RWPE1 (cell line): Measurements from ENCODE around the gene DMXL2.
"Not testable (repeated sequence)": the region's sequence is repeated elsewhere in the genome, so short reads cannot be mapped to it uniquely, and the experiment has no call there.

Source experiments
- CTCF ChIA-PET: fragments of 350-600 bp; sonication (Branson Sonifier 250); formaldehyde crosslinking; extraction: SDS; loops from one replicate; lab custom pipeline; 2021; lab: Yijun Ruan, JAX
- POLR2A ChIA-PET: fragments of 400-600 bp; formaldehyde crosslinking; extraction: SDS; loops from one replicate; lab custom pipeline; 2020; ENCODE audit warnings: antibody characterized with exemption; ENCODE audit not compliant: low non-redundant PET; lab: Yijun Ruan, JAX
- DNase-seq: peaks from one replicate; pipeline ENCODE4 v3.0.0; 2012; ENCODE audit warnings: low spot score
- H3K27ac ChIP-seq: fragments of 450-650 bp; 2 replicates; pipeline ENCODE4 v1.5.1; 2017
- TF ChIP-seq, protein P1 (sequence below): fragments of 450-650 bp; conservative IDR thresholded peaks from 2 replicates; pipeline ENCODE4 v1.5.1; 2017; ENCODE audit warnings: low read depth, mild to moderate bottlenecking

DMXL2 gene

DNA sequence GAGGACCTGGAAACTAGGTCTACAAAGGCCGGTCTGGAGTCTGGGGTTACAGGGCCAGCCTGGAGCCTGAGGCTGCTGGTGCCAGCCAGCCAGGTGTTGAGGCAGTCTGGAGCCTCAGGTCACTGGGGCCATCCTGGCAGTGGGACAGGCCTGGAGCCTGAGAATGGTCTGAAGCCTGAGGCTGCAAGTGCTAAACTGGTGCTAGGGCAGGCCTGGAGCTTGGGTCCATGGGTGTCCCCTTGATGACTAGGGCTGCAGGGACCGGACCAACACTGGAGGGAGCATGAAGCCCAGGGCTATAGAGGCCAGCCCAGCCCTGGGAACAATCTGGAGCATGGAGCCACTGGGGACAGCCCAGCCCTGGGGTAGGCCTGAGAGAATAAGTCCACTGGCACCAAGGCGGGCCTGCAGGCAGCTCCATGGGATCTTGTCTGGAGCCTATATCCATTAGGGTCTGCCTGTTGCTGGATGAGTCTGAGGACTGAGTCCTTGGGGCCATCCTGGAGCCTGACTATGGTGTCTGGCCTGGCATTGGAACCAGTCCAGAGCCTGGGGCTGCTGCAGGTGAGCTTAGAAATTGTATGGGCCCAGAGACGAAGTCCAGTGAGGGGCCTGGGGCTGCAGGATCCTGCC lies 179.2 kb downstream of the DMXL2 start:
- TF ChIP-seq, protein P1, sequence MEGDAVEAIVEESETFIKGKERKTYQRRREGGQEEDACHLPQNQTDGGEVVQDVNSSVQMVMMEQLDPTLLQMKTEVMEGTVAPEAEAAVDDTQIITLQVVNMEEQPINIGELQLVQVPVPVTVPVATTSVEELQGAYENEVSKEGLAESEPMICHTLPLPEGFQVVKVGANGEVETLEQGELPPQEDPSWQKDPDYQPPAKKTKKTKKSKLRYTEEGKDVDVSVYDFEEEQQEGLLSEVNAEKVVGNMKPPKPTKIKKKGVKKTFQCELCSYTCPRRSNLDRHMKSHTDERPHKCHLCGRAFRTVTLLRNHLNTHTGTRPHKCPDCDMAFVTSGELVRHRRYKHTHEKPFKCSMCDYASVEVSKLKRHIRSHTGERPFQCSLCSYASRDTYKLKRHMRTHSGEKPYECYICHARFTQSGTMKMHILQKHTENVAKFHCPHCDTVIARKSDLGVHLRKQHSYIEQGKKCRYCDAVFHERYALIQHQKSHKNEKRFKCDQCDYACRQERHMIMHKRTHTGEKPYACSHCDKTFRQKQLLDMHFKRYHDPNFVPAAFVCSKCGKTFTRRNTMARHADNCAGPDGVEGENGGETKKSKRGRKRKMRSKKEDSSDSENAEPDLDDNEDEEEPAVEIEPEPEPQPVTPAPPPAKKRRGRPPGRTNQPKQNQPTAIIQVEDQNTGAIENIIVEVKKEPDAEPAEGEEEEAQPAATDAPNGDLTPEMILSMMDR = no peak
- ChIA-PET POLR2A (no interaction called here), CTCF (no interaction called here)
- DNase-seq = no peak
- no peak overlapping the region for H3K27ac ChIP-seq

DNA sequence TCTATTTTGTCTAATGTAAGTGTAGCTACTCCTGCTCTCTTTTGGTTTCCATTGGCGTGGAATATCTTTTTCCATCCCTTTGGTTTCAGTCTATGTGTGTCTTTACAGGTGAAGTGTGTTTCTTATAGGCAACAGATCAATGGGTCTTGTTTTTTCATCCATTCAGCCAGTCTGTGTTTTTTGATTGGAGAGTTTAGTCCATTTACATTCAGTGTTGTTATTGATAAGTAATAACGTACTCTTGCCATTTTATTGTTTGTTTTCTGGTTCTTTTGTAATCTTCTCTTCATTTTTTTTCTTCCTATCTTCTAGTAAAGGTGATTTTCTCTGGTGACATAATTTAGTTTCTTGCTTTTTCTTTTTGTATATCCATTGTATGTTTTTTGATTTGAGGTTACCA lies 184.0 kb downstream of the DMXL2 start:
- H3K27ac ChIP-seq = no peak overlapping the region
- POLR2A ChIA-PET = no interaction called here
- CTCF ChIA-PET = no interaction called here
- DNase-seq = no peak
- TF ChIP-seq, protein P1 = no peak

DNA sequence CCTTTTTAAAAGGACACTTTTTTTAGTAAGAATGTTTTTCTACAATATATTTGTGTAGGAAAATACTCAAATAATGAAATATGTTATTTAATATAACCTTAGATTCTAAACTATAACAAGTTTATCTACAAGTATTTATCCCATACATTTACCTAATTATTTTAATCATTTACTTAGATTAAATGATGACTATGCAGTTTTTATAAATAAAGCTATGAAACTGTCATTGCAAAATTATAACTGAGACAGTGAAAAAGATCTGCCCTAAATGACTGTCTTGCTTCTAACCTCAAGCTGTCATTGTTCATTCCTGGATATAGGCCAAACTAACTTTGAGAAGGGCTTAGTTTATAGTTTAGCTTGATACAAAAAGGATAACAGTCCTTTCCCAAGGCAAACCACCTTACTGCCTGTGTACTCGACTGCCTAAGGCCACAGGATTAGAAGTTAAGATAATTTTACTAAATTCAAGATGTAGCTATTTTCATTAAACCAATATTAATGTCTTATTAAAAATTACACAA lies 197.0 kb downstream of the DMXL2 start:
- no peak overlapping the region for H3K27ac ChIP-seq
- no peak for DNase-seq
- ChIA-PET CTCF (no interaction called here), POLR2A (no interaction called here)
- TF ChIP-seq, protein P1 = no peak

DNA sequence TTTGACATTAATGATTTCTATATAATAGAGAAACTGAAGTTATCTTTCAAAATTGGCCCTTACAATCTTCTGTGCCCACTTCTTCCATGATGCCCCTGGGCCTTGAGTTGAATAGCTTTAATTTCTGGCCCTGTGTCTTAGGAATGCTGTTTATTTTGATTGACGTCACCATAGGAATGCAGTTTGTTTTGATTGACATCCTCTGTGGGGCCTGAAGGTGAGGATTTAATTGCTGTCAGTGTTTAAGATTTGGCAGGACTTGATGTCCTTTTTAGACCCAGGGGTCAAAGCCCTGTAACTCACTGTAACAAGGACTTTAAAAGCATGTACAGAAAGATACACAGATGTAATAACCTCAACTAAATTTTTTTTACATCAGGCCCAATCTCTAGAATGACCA lies 197.8 kb downstream of the DMXL2 start:
- TF ChIP-seq, protein P1 = no peak
- CTCF ChIA-PET = no interaction called here

DNA sequence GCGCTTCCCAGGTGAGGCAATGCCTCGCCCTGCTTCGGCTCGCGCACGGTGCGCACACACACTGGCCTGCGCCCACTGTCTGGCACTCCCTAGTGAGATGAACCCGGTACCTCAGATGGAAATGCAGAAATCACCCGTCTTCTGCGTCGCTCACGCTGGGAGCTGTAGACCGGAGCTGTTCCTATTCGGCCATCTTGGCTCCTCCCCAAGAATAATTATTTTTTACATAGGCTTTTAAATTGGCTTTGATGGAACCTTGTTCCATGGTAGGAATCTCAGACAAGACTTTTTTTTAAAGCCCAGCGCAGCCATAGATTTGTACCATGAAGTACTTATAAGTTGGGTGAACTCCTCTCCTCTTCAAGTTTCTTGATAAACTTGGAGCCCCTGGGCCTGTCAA lies 199.5 kb downstream of the DMXL2 start:
- POLR2A ChIA-PET, DNase-seq, CTCF ChIA-PET: not testable (repeated sequence)

More for the DNA sequence above, 197.8 kb downstream of the DMXL2 start:
- POLR2A ChIA-PET = no interaction called here
- DNase-seq = peak; percentile 40
- H3K27ac ChIP-seq = no peak overlapping the region

DNA sequence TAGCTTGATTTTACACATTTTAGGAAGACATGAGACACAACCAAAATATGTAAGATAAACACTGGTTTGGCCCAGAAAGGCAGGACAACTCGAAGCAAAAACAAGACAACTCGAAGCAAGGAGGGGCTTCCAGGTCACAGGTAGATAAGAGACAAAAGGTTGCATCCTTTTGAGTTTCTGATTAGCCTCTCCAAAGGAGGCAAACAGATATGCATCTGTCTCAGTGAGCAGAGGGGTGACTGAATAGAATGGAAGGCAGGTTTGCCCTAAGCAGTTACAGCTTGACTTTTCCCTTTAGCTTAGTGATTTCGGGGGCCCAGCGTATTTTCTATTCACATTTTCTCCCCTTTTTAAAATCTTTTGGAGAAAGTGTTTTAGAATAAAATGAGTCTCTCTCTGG lies 206.4 kb downstream of the DMXL2 start:
- ChIA-PET POLR2A (no interaction called here), CTCF (no interaction called here)
- TF ChIP-seq, protein P1 = no peak
- no peak for DNase-seq
- H3K27ac ChIP-seq = no peak overlapping the region

More for the DNA sequence above, 199.5 kb downstream of the DMXL2 start:
- H3K27ac ChIP-seq = not testable (repeated sequence)

DNA sequence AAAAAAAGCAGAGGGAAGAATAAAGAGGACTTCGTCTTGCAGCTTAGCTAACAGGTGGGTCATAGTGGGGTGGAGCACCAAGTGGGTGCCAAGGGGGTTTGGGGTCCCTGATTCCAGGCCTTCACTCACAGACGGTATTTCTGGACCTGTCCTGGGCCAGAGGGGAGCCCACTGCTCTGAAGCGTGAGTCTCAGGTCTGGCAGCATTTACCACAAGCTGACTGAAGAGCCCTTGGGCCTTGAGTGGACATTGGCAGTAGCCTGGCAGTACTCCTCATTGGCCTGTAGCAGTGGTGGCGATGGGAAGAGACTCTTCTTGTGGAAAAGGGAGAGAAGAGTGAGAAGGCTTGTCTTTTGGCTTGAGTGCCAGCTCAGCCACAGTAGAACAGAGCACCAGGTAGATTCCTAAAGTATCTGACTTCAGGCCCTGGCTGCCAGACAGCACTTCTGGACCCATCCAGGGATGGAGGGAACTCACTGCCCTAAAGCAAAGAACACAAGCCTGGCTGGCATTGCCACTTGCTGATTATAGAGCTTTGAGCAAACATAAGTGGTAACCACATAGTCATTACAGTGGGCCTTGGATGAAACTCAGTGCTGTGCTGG lies 208.2 kb downstream of the DMXL2 start:
- DNase-seq = no peak
- no peak overlapping the region for H3K27ac ChIP-seq
- ChIA-PET CTCF (no interaction called here), POLR2A (no interaction called here)
- TF ChIP-seq, protein P1 = no peak
